RWPE2 (cell line): ENCODE results near the gene GSTP1.

Experiments used
- ATAC-seq: fragments of 200-7000 bp; cut with Tn5 transposase; 3 replicates; pipeline ENCODE4 v1.9.1; 2021; ENCODE audit warnings: low read depth
- DNase-seq: peaks from one replicate; pipeline ENCODE4 v3.0.0-alpha.2; 2020; ENCODE audit warnings: low spot score
- H3K27ac ChIP-seq: fragments of 450-650 bp; 2 replicates; pipeline ENCODE4 v1.5.1; 2017; ENCODE audit warnings: mild to moderate bottlenecking; ENCODE audit not compliant: poor library complexity, severe bottlenecking
- H3K27me3 ChIP-seq: fragments of 250-450 bp; sonication (Bioruptor Pico); 2 replicates; pipeline ENCODE4 v1.5.1; 2021; ENCODE audit warnings: mild to moderate bottlenecking, moderate library complexity; ENCODE audit not compliant: insufficient read depth, poor library complexity, severe bottlenecking
- H3K36me3 ChIP-seq: fragments of 250-450 bp; sonication (Bioruptor Pico); 2 replicates; pipeline ENCODE4 v1.5.1; 2020; ENCODE audit warnings: low read depth, mild to moderate bottlenecking, moderate library complexity
- H3K4me1 ChIP-seq: fragments of 250-450 bp; sonication (Bioruptor Pico); 2 replicates; pipeline ENCODE4 v1.5.1; 2021; ENCODE audit warnings: mild to moderate bottlenecking, moderate library complexity; ENCODE audit not compliant: insufficient read depth, poor library complexity, severe bottlenecking
- H3K4me3 ChIP-seq: fragments of 250-450 bp; sonication (Bioruptor Pico); 2 replicates; pipeline ENCODE4 v1.5.1; 2021; ENCODE audit warnings: mild to moderate bottlenecking, moderate library complexity; ENCODE audit not compliant: severe bottlenecking
- H3K9me3 ChIP-seq: fragments of 250-450 bp; sonication (Bioruptor Pico); 2 replicates; pipeline ENCODE4 v1.5.1; 2021; ENCODE audit warnings: mild to moderate bottlenecking, moderate library complexity; ENCODE audit not compliant: severe bottlenecking
- CTCF ChIP-seq: fragments of 450-650 bp; IDR thresholded peaks from one replicate; pipeline ENCODE4 v1.5.1; 2017; ENCODE audit warnings: mild to moderate bottlenecking, moderate library complexity; ENCODE audit not compliant: poor library complexity, severe bottlenecking

The GSTP1 gene

GRCh38 chr11:67583247-67584204 is at the start of gene GSTP1:
Gene GSTP1, plus strand, starts transcription at chr11:67583812. Its CDS starts 32 bp downstream, at chr11:67583844.
- ATAC-seq: peak; percentile 78
- H3K27ac ChIP-seq: peak within 1 kb of the TSS; percentile 92

GRCh38 chr11:67534070-67534679 is 49.4 kb upstream of the GSTP1 start:
- H3K4me1 ChIP-seq: no peaks in the 10 kb centered on the region
- no peaks in the 10 kb centered on the region for H3K27me3 ChIP-seq
- H3K27ac ChIP-seq: no peak overlapping the region
- DNase-seq (no peak), ATAC-seq (no peak)
- H3K9me3 ChIP-seq: peaks cover 24% of the 10 kb centered on the region
- H3K36me3 ChIP-seq: no peaks in the 10 kb centered on the region
- no peak for TF ChIP-seq CTCF
- no peak overlapping the region for H3K4me3 ChIP-seq

More at GRCh38 chr11:67583247-67584204, at the start of gene GSTP1:
- Histone ChIP-seq H3K9me3 (no peaks in the 10 kb centered on the region), H3K27me3 (no peaks in the 10 kb centered on the region), H3K4me1 (peaks cover 26% of the 10 kb centered on the region), H3K36me3 (peaks cover 36% of the 10 kb centered on the region), H3K4me3 (peak within 1 kb of the TSS; percentile 77)
- TF ChIP-seq CTCF: peak; percentile 78
- DNase-seq: no peak

GRCh38 chr11:67535561-67535960 is 48.1 kb upstream of the GSTP1 start:
- no peak overlapping the region for H3K27ac ChIP-seq
- no peaks in the 10 kb centered on the region for H3K4me1 ChIP-seq
- DNase-seq: no peak
- no peaks in the 10 kb centered on the region for H3K27me3 ChIP-seq
- H3K9me3 ChIP-seq: peaks cover 24% of the 10 kb centered on the region
- ATAC-seq: no peak
- H3K36me3 ChIP-seq: no peaks in the 10 kb centered on the region
- no peak overlapping the region for H3K4me3 ChIP-seq
- TF ChIP-seq CTCF: no peak

GRCh38 chr11:67538306-67538705 is 45.3 kb upstream of the GSTP1 start:
- H3K36me3 ChIP-seq: no peaks in the 10 kb centered on the region
- H3K27me3 ChIP-seq: no peaks in the 10 kb centered on the region
- peaks cover 19% of the 10 kb centered on the region for H3K9me3 ChIP-seq
- no peak overlapping the region for H3K4me3 ChIP-seq
- H3K27ac ChIP-seq: no peak overlapping the region
- H3K4me1 ChIP-seq: no peaks in the 10 kb centered on the region
- ATAC-seq (no peak), DNase-seq (no peak)
- TF ChIP-seq CTCF: no peak
